K562 (cell line): ENCODE data around the gene ENPP6. TPM values are rescaled to one million over a fixed set of nuclear protein-coding genes. Genes with fewer than 3 reads are reported as not detected.

ENCODE experiments used
- ATAC-seq: fragments of 200-7000 bp; cut with Tn5 transposase; 3 replicates; pipeline ENCODE4 v1.9.1; 2020; ENCODE audit warnings: moderate library complexity
- BruUV-seq: library from RNA; stranded (reverse); fragments of 400-500 nt; replicated peaks from 2 replicates; lab custom pipeline; 2021; lab: Mats Ljungman, UMichigan
- CTCF ChIA-PET: fragments of 300-600 bp; formaldehyde crosslinking; extraction: SDS; loops from one replicate; lab custom pipeline; 2021; ENCODE audit warnings: low intra/inter-chr PET ratio; lab: Yijun Ruan, JAX
- POLR2A ChIA-PET: fragments of 300-600, 350-650 bp; sonication (Branson Sonifier 250); formaldehyde crosslinking; extraction: SDS; loops from one replicate; lab custom pipeline; 2021; ENCODE audit warnings: antibody characterized with exemption, inconsistent platforms; lab: Yijun Ruan, JAX
- DNase-seq, 4 experiments: peaks; one replicate each; pipeline versions ENCODE4 v3.0.0 to v3.0.0-alpha.2; 2011 to 2018; ENCODE audit warnings: low spot score in 3 of 4, mixed read lengths in 3 of 4; ENCODE audit errors: extremely low read depth in 1 of 4
- FAIRE-seq: peaks from 2 replicates; lab custom pipeline; 2011; peaks lifted over from hg19 to GRCh38; lab: Jason Lieb, UNC
- H2AFZ ChIP-seq: 2 replicates; pipeline ENCODE4 v1.6.0; 2011; ENCODE audit warnings: low read depth, low read length, control low read depth, inconsistent platforms
- H3K27ac ChIP-seq: fragments of 200-600 bp; 3 replicates; pipeline ENCODE4 v1.8.0; 2011; ENCODE audit warnings: low read depth, mild to moderate bottlenecking, control low read depth, inconsistent platforms, low read length, moderate library complexity, mixed read lengths; ENCODE audit errors: extremely low read depth
- H3K27me3 ChIP-seq, 2 experiments: fragments of 300-600 bp in 1 of 2; 2 replicates in 1 of 2; 3 replicates in 1 of 2; pipeline versions ENCODE4 v1.6.0 to v1.8.0; 2011; ENCODE audit warnings: inconsistent platforms in 2 of 2, low read length in 2 of 2, mild to moderate bottlenecking in 1 of 2, mixed read lengths in 1 of 2, moderate library complexity in 1 of 2; ENCODE audit not compliant: control insufficient read depth in 2 of 2, insufficient read depth in 2 of 2
- H3K36me3 ChIP-seq: fragments of 300-600 bp; 3 replicates; pipeline ENCODE4 v1.8.0; 2011; ENCODE audit warnings: mild to moderate bottlenecking, low read length, inconsistent platforms; ENCODE audit not compliant: control insufficient read depth, insufficient read depth
- H3K4me1 ChIP-seq, 2 experiments: fragments of 200-600 bp in 1 of 2; replicated peaks in 1 of 2; 2 replicates in 1 of 2; 3 replicates in 1 of 2; pipeline versions ENCODE4 v1.5.1 to v1.8.0; 2011; ENCODE audit warnings: inconsistent platforms in 2 of 2, low read length in 2 of 2, mild to moderate bottlenecking in 1 of 2, mixed read lengths in 1 of 2, moderate library complexity in 1 of 2; ENCODE audit not compliant: control insufficient read depth in 2 of 2, insufficient read depth in 2 of 2
- H3K4me2 ChIP-seq: 2 replicates; pipeline ENCODE4 v1.6.1; 2011; ENCODE audit warnings: low read length, control low read depth, inconsistent platforms, mixed read lengths; ENCODE audit not compliant: insufficient read depth
- H3K4me3 ChIP-seq: fragments of 200-600 bp; sonication (generic), shearing (Covaris generic); 2 replicates; pipeline ENCODE4 v1.5.1; 2016; ENCODE audit warnings: control low read depth, inconsistent platforms
- H3K79me2 ChIP-seq: fragments of 200-600 bp; 3 replicates; pipeline ENCODE4 v1.8.0; 2011; ENCODE audit warnings: low read length, inconsistent platforms; ENCODE audit not compliant: control insufficient read depth, insufficient read depth
- H3K9ac ChIP-seq, 2 experiments: 2 replicates each; pipeline versions ENCODE4 v1.6.0 to v1.6.1; 2011; ENCODE audit warnings: low read depth in 2 of 2, low read length in 2 of 2, control low read depth in 1 of 2, inconsistent platforms in 1 of 2, mild to moderate bottlenecking in 1 of 2, mixed read lengths in 1 of 2; ENCODE audit not compliant: insufficient read depth in 1 of 2
- H3K9me1 ChIP-seq: one replicate; pipeline ENCODE4 v1.6.0; 2011; ENCODE audit warnings: inconsistent platforms, mild to moderate bottlenecking, low read length, moderate library complexity; ENCODE audit not compliant: control insufficient read depth, insufficient read depth
- H3K9me3 ChIP-seq: replicated peaks from 2 replicates; pipeline ENCODE4 v1.5.1; 2011; ENCODE audit warnings: low read depth, low read length, inconsistent platforms; ENCODE audit not compliant: control insufficient read depth, insufficient read depth
- H4K20me1 ChIP-seq: replicated peaks from 2 replicates; pipeline ENCODE4 v1.6.1; 2011; ENCODE audit warnings: low read length, inconsistent platforms, mixed read lengths; ENCODE audit not compliant: control insufficient read depth, insufficient read depth
- ATF1 ChIP-seq, 2 experiments: fragments of 450-650 bp in 1 of 2; IDR thresholded peaks; 2 replicates each; pipeline ENCODE4 v1.6.1; 2016; ENCODE audit warnings: missing compliant biosample characterization in 1 of 2, missing genetic modification characterization in 1 of 2
- ATF7 ChIP-seq: fragments of 450-650 bp; IDR thresholded peaks from 2 replicates; pipeline ENCODE4 v1.7.1; 2014; ENCODE audit warnings: mild to moderate bottlenecking, moderate library complexity
- C11orf30 ChIP-seq: fragments of 450-650 bp; IDR thresholded peaks from 2 replicates; pipeline ENCODE4 v1.6.1; 2016; ENCODE audit warnings: low read depth, mild to moderate bottlenecking
- JUND ChIP-seq, 2 experiments: IDR thresholded peaks; 2 replicates in 1 of 2; 3 replicates in 1 of 2; pipeline ENCODE4 v1.6.1; 2011; ENCODE audit warnings: borderline replicate concordance in 2 of 2, low read depth in 2 of 2, low read length in 2 of 2, improper control_type of control experiment in 1 of 2, missing biosample characterization in 1 of 2, missing genetic modification characterization in 1 of 2, missing genetic modification reagents in 1 of 2
- KDM5B ChIP-seq: fragments of 200-600 bp; sonication (generic); IDR thresholded peaks from 2 replicates; pipeline ENCODE4 v1.6.1; 2012; ENCODE audit warnings: low read depth, mild to moderate bottlenecking, moderate library complexity, low read length, control low read depth, inconsistent platforms; ENCODE audit not compliant: insufficient replicate concordance
- SAFB2 ChIP-seq: fragments of 200-400 bp; formaldehyde crosslinking; IDR thresholded peaks from 2 replicates; pipeline ENCODE4 v1.6.1; 2018; ENCODE audit warnings: borderline replicate concordance, low read length, low read depth, moderate library complexity; ENCODE audit not compliant: severe bottlenecking
- WGBS: fragments of 100-300 bp; shearing (Covaris generic); methylation state at CpG from one replicate; pipeline ENCODE4 v1.1.6; 2016; ENCODE audit warnings: low coverage, mixed read lengths; ENCODE audit not compliant: insufficient coverage; ENCODE audit errors: missing lambda C conversion rate; 5-methylcytosine and 5-hydroxymethylcytosine counted together
- in situ Hi-C: fragments of 300-500 bp; cut with MboI; formaldehyde crosslinking; loops from 4 replicates; pipeline ENCODE4 v1.15.0; 2018; ENCODE audit warnings: inconsistent platforms, mixed read lengths
- intact Hi-C: fragments of 100-400 bp; cut with micrococcal nuclease; formaldehyde crosslinking; loops from 2 replicates; pipeline ENCODE4 v1.14.2; 2022
- polyA plus RNA-seq, 8 experiments: library from polyadenylated mRNA; depleted of rRNA in 4 of 8; stranded (reverse) in 5 of 8; unstranded in 3 of 8; fragments of >200 nt; fragmentation: Nextera tagmentation in 2 of 8; fragmentation: Illumina TruSeq in 1 of 8; extraction: Ambion mirVana in 2 of 8; extraction: Trizol in 1 of 8; gene quantifications; 2 replicates each; pipeline versions ENCODE4 v1.2.1 to v1.2.3, GENCODE V29; 2011 to 2014; ENCODE audit warnings: inconsistent platforms in 1 of 8, missing spikeins in 1 of 8
- total RNA-seq, 7 experiments: library from RNA; depleted of rRNA in 6 of 7; stranded (reverse); fragments of >200 nt in 6 of 7; fragmentation: Illumina TruSeq in 2 of 7; extraction: Trizol in 2 of 7; gene quantifications; 2 replicates each; pipeline versions ENCODE4 v1.2.1 to v1.2.3, GENCODE V29; 2011 to 2021; ENCODE audit warnings: low replicate concordance in 1 of 7
- TF ChIP-seq, protein P1 (sequence below): fragments of 250-450 bp; sonication (Bioruptor Pico); IDR thresholded peaks from 2 replicates; pipeline ENCODE4 v1.9.0; 2021; ENCODE audit warnings: mild to moderate bottlenecking
- TF ChIP-seq, protein P2 (sequence below), 2 experiments: fragments of 450-650 bp in 1 of 2; sonication (generic) in 1 of 2; formaldehyde crosslinking in 1 of 2; IDR thresholded peaks in 1 of 2; conservative IDR thresholded peaks in 1 of 2; 2 replicates each; pipeline versions ENCODE4 v1.6.1 to v1.8.1; 2016 to 2023; ENCODE audit warnings: mild to moderate bottlenecking in 2 of 2, moderate library complexity in 2 of 2, inconsistent platforms in 1 of 2, missing genetic modification reagents in 1 of 2

Gene ENPP6
- total and polyA plus RNA-seq, 9 of the 15 experiments (the other 6 are each of a cell fraction or from before 2014, with no cell fraction given): 0.29 TPM; not detected in 8

DNA sequence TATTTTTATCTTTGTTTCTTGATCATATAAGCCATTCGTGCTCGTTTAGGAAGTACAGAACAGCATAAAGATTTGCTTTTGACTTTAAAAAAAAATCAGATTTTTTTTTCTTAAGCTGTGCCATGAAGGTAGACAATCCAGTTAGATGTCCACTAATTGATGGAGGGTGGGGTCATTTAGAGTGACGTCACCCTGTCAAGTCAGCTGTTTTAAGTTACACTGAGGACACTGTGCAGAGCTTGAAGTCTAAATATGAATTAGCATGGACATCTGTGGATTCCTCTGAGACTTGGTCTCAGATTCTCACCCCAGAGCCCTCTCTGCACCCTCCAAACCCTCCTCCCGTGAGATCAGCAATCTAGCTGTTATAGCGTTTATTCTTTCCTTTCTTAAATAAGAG, 63.9 kb downstream of the ENPP6 start:
- FAIRE-seq (no peak), DNase-seq (no peak), ATAC-seq (no peak)
- Histone ChIP-seq H3K4me3 (no peak overlapping the region), H3K9me1 (no peaks in the 10 kb centered on the region), H3K9ac (no peak overlapping the region), H3K79me2 (no peaks in the 10 kb centered on the region), H3K9me3 (no peaks in the 10 kb centered on the region), H3K4me1 (no peaks in the 10 kb centered on the region; a peak in 1 of 5 replicates), H2AFZ (no peak overlapping the region), H3K27me3 (no peaks in the 10 kb centered on the region; a peak in 1 of 5 replicates), H3K4me2 (no peak overlapping the region), H3K27ac (no peak overlapping the region), H4K20me1 (no peaks in the 10 kb centered on the region), H3K36me3 (no peaks in the 10 kb centered on the region)
- BruUV-seq: no TSS peak
- ChIA-PET POLR2A (interaction anchor here (0.6 kb wide), 1 partner anchor 12 kb away, joined by 3 read pairs; no protein-coding TSS in a partner anchor), CTCF (no interaction called here)
- 3% methylated on average over 5 of the region's 5 CpGs for WGBS
- TF ChIP-seq C11orf30 (peak; percentile 25; the same call in 1 of the 2 replicates), ATF1 (CRISPR knock-in tag; IDR thresholded peaks at IDR 0.05) (no peak), ATF1 (tag; IDR thresholded peaks at IDR 0.05) (peak; percentile 53), JUND (IDR thresholded peaks at IDR 0.05; ENCODE audit: borderline replicate concordance, low read depth, low read length) (no peak), JUND (tag; IDR thresholded peaks at IDR 0.05; ENCODE audit: borderline replicate concordance, low read depth, low read length) (peak; percentile 28; the same call in 1 of the 3 replicates), ATF7 (peak; percentile 73), SAFB2 (no peak), KDM5B (no peak)
- TF ChIP-seq, protein P1, sequence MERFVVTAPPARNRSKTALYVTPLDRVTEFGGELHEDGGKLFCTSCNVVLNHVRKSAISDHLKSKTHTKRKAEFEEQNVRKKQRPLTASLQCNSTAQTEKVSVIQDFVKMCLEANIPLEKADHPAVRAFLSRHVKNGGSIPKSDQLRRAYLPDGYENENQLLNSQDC (CRISPR knock-in tag): no peak
- TF ChIP-seq, protein P2, sequence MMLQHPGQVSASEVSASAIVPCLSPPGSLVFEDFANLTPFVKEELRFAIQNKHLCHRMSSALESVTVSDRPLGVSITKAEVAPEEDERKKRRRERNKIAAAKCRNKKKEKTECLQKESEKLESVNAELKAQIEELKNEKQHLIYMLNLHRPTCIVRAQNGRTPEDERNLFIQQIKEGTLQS (IDR thresholded peaks at IDR 0.05): peak; percentile 72
- TF ChIP-seq, protein P2 (CRISPR knock-in tag; conservative IDR thresholded peaks at IDR 0.05): no peak
- intact Hi-C loops (no loop called here), in situ Hi-C loops (loop anchor here (25.0 kb wide), 1 partner anchor 691 kb away; no protein-coding TSS in a partner anchor)
